ENCODE results near the gene RFTN1. TPM values are rescaled to one million over a fixed set of nuclear protein-coding genes. Genes with fewer than 3 reads are reported as not detected.

RFTN1 gene
- total and polyA plus RNA-seq, 3 donors from 2014 or later, result 20.8 to 25.7 (median 22.2) TPM

DNA sequence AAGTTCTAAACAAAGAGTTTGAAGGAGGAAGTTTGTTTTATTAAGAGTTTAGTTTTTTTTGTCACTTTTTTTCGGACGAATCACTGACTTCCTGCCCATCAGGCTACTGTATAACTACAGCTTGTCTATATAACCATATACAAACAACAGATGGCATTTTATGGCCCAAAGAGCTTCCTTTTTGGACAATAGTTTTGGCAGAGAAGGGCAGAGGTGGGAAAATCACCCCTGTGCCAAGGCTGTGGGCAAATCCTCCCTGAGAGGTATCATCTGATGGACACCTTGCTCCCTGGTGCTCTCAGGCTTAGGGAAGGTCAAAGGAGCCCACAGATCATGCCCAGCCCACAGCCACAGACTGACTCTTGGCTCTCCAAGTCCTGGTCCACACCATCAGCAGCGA, 135.1 kb downstream of the RFTN1 start:
- Histone ChIP-seq H3K27me3 (no peaks in the 10 kb centered on the region), H3K36me3 (ENCODE audit: low read depth, missing control alignments) (no peaks in the 10 kb centered on the region), H3K27ac (no peak overlapping the region), H3K4me1 (peaks cover under 1% of the 10 kb centered on the region), H3K4me3 (no peak overlapping the region), H3K9me3 (no peaks in the 10 kb centered on the region)
- no peak for DNase-seq
- 81 to 89% methylated on average over 3 of the region's 3 CpGs for WGBS, 2 donors
- intact Hi-C loops (cut with DNase I; ENCODE audit: low total_unique reads), result no loop called here
- TF ChIP-seq, protein P1, sequence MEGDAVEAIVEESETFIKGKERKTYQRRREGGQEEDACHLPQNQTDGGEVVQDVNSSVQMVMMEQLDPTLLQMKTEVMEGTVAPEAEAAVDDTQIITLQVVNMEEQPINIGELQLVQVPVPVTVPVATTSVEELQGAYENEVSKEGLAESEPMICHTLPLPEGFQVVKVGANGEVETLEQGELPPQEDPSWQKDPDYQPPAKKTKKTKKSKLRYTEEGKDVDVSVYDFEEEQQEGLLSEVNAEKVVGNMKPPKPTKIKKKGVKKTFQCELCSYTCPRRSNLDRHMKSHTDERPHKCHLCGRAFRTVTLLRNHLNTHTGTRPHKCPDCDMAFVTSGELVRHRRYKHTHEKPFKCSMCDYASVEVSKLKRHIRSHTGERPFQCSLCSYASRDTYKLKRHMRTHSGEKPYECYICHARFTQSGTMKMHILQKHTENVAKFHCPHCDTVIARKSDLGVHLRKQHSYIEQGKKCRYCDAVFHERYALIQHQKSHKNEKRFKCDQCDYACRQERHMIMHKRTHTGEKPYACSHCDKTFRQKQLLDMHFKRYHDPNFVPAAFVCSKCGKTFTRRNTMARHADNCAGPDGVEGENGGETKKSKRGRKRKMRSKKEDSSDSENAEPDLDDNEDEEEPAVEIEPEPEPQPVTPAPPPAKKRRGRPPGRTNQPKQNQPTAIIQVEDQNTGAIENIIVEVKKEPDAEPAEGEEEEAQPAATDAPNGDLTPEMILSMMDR (IDR thresholded peaks at IDR 0.05), result no peak
- TF ChIP-seq POLR2A (IDR thresholded peaks at IDR 0.05), result no peak

DNA sequence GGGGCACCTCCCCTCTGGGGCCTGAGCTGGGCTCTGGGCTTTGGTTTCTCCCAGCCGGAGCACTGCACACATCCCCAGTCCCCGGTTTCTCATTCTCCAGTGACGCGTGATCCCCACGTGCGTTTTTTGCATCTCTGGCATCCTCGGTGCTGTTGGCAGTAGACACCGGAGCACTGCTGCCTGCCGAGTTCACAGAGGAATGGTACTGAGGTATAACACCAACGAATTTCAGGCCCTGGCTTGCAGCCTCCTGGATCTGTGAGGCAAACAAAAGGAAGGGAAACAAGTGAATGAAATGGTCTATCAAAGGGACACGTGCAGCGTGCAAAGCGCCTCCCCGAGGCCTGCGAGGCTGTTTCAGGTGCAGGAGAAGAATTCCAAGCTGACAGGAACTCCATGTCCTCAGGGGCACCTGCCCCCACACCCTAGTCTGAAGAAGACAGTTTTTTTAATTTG, 135.6 kb downstream of the RFTN1 start:
- no peak for DNase-seq
- Histone ChIP-seq H3K9me3 (no peaks in the 10 kb centered on the region), H3K36me3 (ENCODE audit: low read depth, missing control alignments) (no peaks in the 10 kb centered on the region), H3K4me1 (peaks cover 6% of the 10 kb centered on the region), H3K27ac (no peak overlapping the region), H3K27me3 (no peaks in the 10 kb centered on the region), H3K4me3 (no peak overlapping the region)
- 86 to 87% methylated on average over 15 of the region's 15 CpGs for WGBS, 2 donors
- TF ChIP-seq POLR2A (IDR thresholded peaks at IDR 0.05), result no peak
- TF ChIP-seq, protein P1 (IDR thresholded peaks at IDR 0.05), result no peak
- intact Hi-C loops (cut with DNase I; ENCODE audit: low total_unique reads), result no loop called here

DNA sequence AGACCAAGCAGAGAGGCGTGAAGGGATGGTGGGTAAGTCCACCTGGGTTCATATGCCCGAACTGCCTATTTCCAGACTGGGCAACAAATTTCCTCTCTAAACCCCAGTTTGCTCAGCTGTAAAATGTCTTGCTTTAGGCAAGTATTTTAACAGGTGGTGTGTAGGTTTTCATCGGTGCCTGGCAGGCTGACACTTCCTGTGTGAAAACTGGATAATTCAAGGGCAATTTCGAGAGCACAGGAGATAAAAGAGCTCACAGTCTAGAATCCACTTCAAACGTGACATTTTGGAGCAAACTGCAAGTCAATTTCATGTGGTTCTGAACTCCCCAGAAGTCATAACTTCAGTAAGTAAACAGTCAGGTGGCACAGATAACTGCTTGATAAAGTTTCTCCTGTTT, 136.3 kb downstream of the RFTN1 start:
- H3K4me3 ChIP-seq, result no peak overlapping the region
- DNase-seq, result no peak
- no peaks in the 10 kb centered on the region for H3K36me3 ChIP-seq (ENCODE audit: low read depth, missing control alignments)
- intact Hi-C loops (cut with DNase I; ENCODE audit: low total_unique reads), result no loop called here
- H3K4me1 ChIP-seq, result peaks cover 13% of the 10 kb centered on the region
- H3K9me3 ChIP-seq, result no peaks in the 10 kb centered on the region
- TF ChIP-seq, protein P1 (IDR thresholded peaks at IDR 0.05), result no peak
- TF ChIP-seq POLR2A (IDR thresholded peaks at IDR 0.05), result no peak
- no peak overlapping the region for H3K27ac ChIP-seq
- H3K27me3 ChIP-seq, result no peaks in the 10 kb centered on the region
- 71 to 77% methylated on average over 5 of the region's 5 CpGs for WGBS, 2 donors

DNA sequence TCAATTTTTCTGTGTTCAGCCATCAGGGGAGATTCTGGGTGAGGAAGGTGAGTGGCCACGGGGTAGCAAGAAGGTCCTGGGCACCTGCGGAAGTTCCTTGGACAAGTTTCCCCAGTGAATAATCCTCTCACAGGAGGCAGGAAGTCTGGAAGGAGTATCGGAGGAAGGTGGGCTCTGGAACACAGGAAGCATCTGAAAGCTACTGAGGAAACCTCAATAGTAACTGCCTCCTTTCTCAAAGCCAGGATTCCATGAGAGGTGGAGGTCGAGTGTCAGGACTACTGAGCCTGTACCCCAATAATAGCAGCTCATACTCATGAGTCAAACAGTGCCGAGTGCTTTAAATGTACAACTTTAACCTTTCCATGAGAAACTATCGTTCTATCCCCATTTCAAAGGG, 137.6 kb downstream of the RFTN1 start:
- no peak for DNase-seq
- no peaks in the 10 kb centered on the region for H3K27me3 ChIP-seq
- H3K4me3 ChIP-seq, result no peak overlapping the region
- no peaks in the 10 kb centered on the region for H3K9me3 ChIP-seq
- H3K4me1 ChIP-seq, result peaks cover 18% of the 10 kb centered on the region
- TF ChIP-seq POLR2A (IDR thresholded peaks at IDR 0.05), result no peak
- TF ChIP-seq, protein P1 (IDR thresholded peaks at IDR 0.05), result no peak
- intact Hi-C loops (cut with DNase I; ENCODE audit: low total_unique reads), result no loop called here
- 81 to 87% methylated on average over 6 of the region's 6 CpGs for WGBS, 2 donors
- no peaks in the 10 kb centered on the region for H3K36me3 ChIP-seq (ENCODE audit: low read depth, missing control alignments)
- H3K27ac ChIP-seq, result no peak overlapping the region

DNA sequence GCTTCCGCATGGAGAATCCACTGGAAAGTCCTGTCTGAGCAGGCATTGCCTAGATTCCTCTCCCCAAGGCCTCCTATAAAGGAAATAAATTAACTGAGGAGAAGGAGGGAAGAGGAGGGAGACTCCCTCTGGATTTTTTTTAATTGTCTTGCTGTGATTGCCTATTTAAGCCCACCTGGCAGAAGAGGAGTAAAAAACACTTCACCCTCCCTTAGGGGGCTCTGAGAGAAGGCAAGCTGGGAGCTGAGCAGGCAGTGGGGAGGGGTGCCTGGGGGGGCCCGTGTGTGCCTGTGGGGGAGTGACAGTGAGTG, 138.6 kb downstream of the RFTN1 start:
- 64 to 67% methylated on average over 2 of the region's 2 CpGs for WGBS, 2 donors
- Histone ChIP-seq H3K4me1 (peaks cover 18% of the 10 kb centered on the region), H3K27me3 (no peaks in the 10 kb centered on the region), H3K4me3 (no peak overlapping the region), H3K27ac (no peak overlapping the region), H3K36me3 (ENCODE audit: low read depth, missing control alignments) (no peaks in the 10 kb centered on the region), H3K9me3 (no peaks in the 10 kb centered on the region)
- no peak for TF ChIP-seq POLR2A (IDR thresholded peaks at IDR 0.05)
- TF ChIP-seq, protein P1 (IDR thresholded peaks at IDR 0.05), result no peak
- no peak for DNase-seq
- intact Hi-C loops (cut with DNase I; ENCODE audit: low total_unique reads), result no loop called here

Data from testis (tissue), 3 donors.